Heart left ventricle (tissue), 13 donors: ENCODE measurements around the gene SRSF12.

Source experiments
- CTCF ChIP-seq, 12 donors: fragments of 200-600 bp; sonication (generic) in 4 of 12; IDR thresholded peaks; one replicate each; pipeline versions ENCODE4 v1.5.0 to v1.8.0; 2018 to 2022; ENCODE audit warnings: antibody characterized with exemption in 12 of 12, mild to moderate bottlenecking in 5 of 12
- POLR2A ChIP-seq, 2 donors: fragments of 450-650 bp; IDR thresholded peaks; one replicate each; pipeline ENCODE4 v1.6.1; 2017; ENCODE audit warnings: antibody characterized with exemption in 2 of 2, mild to moderate bottlenecking in 2 of 2, moderate library complexity in 2 of 2
- donor health status: ischemic (EF 13 %, LVEDD 7.1; RV severe dilation, severe dysfunction).
- donor health status: DM: no; HTN: yes; CAD: no.
- donor health status: DM: no; HTN: no; CAD: no.
- donor health status: ischemic (EF 25% LVEDD 6.9; RV normal size, moderate dysfunction).
- donor health status: ischemic (EF 25% LVEDD 5.7; RV mildly dilated, moderate dysfunction).
- donor health status: ischemic (EF 35%, LVEDD 5.7; RV mildly dilated, moderate dysfunction).
- donor health status: nonischemic (EF 11% LVEDD 7.7; RV severe dilation, severe dysfunction).
- donor health status: DM: yes; HTN: yes; CAD: no.
- donor health status: PGD.
- donor health status: ischemic (EF 29% LVEDD 5.4; RV normal size, mild dysfunction).
- donor health status: nonischemic (EF 23%, LVEDD 6.1; RV moderate dilation, normal function).

GRCh38 chr6:89066940-89067646 is 50.8 kb downstream of the SRSF12 start:
- TF ChIP-seq CTCF (IDR thresholded peaks at IDR 0.05) (no peak), POLR2A (IDR thresholded peaks at IDR 0.05) (no peak)
